Activated CD4-positive, CD25-positive, alpha-beta regulatory T cell treated with anti-CD3 and anti-CD28 coated beads, Interleukin-2, amount 50 U/mL, for 24 hours (primary cell): ENCODE results near the gene CAMKK2.
"Not testable (repeated sequence)": the region's sequence is repeated elsewhere in the genome, so short reads cannot be mapped to it uniquely, and the experiment has no call there.

Source experiments
- ATAC-seq, 2 donors: fragments of 150-1000 bp; cut with Tn5 transposase; one replicate each; pipeline ENCODE4 v1.10.0; 2021; ENCODE audit warnings: mild to moderate bottlenecking in 1 of 2, moderate library complexity in 1 of 2

Gene CAMKK2

GRCh38 chr12:121278169-121279070 lies 18.1 kb downstream of the CAMKK2 start:
- no peak for ATAC-seq

- ATAC-seq = no peak
Measured at GRCh38 chr12:121277374-121277759, 19.1 kb downstream of the CAMKK2 start.

- no peak for ATAC-seq
Measured at GRCh38 chr12:121274036-121274763, 22.3 kb downstream of the CAMKK2 start.

- ATAC-seq = no peak
Measured at GRCh38 chr12:121273364-121273896, 23.1 kb downstream of the CAMKK2 start.

GRCh38 chr12:121267822-121268221 lies 28.7 kb downstream of the CAMKK2 start:
- ATAC-seq = no peak

- ATAC-seq = no peak
Measured at GRCh38 chr12:121264951-121265515, 31.5 kb downstream of the CAMKK2 start.

GRCh38 chr12:121264135-121264534 lies 32.4 kb downstream of the CAMKK2 start:
- ATAC-seq = no peak

- ATAC-seq = no peak
Measured at GRCh38 chr12:121263206-121263935, 33.1 kb downstream of the CAMKK2 start.

- no peak for ATAC-seq
Measured at GRCh38 chr12:121261398-121261797, 35.1 kb downstream of the CAMKK2 start.

- ATAC-seq = no peak
Measured at GRCh38 chr12:121260091-121260490, 36.4 kb downstream of the CAMKK2 start.

GRCh38 chr12:121259074-121259473 lies 37.4 kb downstream of the CAMKK2 start:
- ATAC-seq = no peak

- ATAC-seq = not testable (repeated sequence)
Measured at GRCh38 chr12:121257704-121258449, 38.6 kb downstream of the CAMKK2 start.

GRCh38 chr12:121255433-121255832 lies 41.1 kb downstream of the CAMKK2 start:
- no peak for ATAC-seq

GRCh38 chr12:121253638-121254335 lies 42.7 kb downstream of the CAMKK2 start:
- peak; percentile 41 to 55 for ATAC-seq

GRCh38 chr12:121252712-121253345 lies 43.7 kb downstream of the CAMKK2 start:
- peak in 1 of 2 donors; percentile 21 for ATAC-seq

GRCh38 chr12:121251838-121252237 lies 44.7 kb downstream of the CAMKK2 start:
- ATAC-seq = no peak

GRCh38 chr12:121250359-121250758 lies 46.1 kb downstream of the CAMKK2 start:
- no peak for ATAC-seq

- no peak for ATAC-seq
Measured at GRCh38 chr12:121248622-121249021, 47.9 kb downstream of the CAMKK2 start.

- no peak for ATAC-seq
Measured at GRCh38 chr12:121246893-121247557, 49.5 kb downstream of the CAMKK2 start.

GRCh38 chr12:121245951-121246350 lies 50.6 kb downstream of the CAMKK2 start:
- no peak for ATAC-seq
